Measurements from ENCODE around the gene ZNF672. TPM values are rescaled to one million over a fixed set of nuclear protein-coding genes. Genes with fewer than 3 reads are reported as not detected.
"Not testable (repeated sequence)": the region's sequence is repeated elsewhere in the genome, so short reads cannot be mapped to it uniquely, and the experiment has no call there.

The ZNF672 gene
- polyA plus RNA-seq, 12 donors, result 12.1 to 19.0 (median 15.7) TPM; not detected in 1

GRCh38 chr1:248852481-248853405 lies 14.7 kb downstream of the ZNF672 start:
- DNase-seq, result no peak

DNA sequence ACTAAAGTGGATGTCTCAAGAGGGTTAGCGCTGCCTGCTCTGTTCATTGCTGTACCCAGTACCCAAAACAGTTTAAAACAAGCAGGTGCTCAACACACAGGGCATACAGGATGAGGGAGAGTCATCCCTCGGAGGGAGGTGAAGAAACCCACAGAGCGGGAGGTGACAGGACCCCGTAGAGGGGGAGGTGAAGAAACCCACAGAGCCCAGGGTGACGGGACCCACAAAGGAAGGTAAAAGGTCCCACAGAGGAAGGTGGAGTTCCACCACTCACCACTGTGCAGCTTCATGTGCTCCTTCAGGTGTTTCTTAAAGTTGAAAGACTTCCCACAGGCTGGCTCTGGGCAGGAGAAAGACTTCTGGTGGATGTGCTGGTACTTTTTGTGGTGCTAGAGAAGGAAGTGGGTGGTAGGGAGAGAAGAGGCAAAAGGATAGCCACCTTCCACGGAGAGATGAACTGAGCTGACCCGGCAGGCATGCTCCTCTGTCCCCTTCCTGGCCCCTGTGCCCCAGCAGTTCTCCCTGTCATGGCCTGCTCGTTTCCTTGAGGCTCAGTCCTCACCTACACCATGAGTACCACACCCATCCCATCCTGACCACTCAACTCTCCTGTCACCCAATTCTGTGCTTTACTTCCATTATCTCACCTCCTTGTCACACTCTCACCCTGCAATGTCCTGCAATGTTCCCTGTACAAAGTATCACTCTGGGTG lies 15.8 kb downstream of the ZNF672 start:
- DNase-seq, result no peak

- no peak for DNase-seq
Measured at GRCh38 chr1:248855580-248855979, 17.6 kb downstream of the ZNF672 start.

GRCh38 chr1:248856176-248856575 lies 18.2 kb downstream of the ZNF672 start:
- DNase-seq, result no peak

DNA sequence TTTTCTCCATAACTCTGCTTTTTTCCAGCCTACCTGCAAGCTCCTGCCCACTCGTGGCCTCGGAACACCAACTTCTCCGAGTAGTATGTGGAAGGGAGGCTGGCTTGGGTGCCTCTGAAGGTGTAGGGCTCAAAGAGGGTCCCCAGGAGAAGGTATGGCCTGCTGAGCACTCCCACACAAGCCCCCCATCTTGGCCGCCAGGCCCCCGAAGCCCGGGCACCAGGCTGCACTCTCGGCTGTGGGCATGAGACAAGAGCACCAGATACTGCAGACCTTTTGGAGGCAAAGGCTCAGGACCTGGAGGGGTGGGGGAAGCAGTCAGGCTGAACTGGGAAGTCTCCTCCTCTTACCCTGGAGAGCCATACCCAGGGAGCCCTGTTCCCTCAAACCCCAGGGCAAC lies 19.2 kb downstream of the ZNF672 start:
- DNase-seq, result no peak

DNA sequence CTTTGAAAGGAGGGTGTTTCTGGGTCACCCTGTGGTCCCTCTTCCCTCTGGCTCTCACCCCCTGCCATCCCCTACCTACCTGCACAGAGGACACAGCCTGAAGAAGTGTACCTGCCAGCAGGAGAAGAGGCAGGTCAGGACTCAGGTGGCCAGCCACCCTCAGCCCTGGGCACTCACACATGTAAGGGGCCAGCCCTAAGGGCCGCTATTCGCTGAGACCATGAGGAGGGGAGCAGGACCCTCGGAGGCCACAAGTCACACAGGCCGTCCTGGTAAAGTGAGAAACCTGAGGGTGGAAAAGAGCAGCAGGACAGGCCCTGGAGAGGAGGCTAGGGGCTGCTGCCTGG lies 19.7 kb downstream of the ZNF672 start:
- no peak for DNase-seq

- DNase-seq, result peak; percentile 62
Measured at GRCh38 chr1:248858096-248858890, 20.3 kb downstream of the ZNF672 start.

DNA sequence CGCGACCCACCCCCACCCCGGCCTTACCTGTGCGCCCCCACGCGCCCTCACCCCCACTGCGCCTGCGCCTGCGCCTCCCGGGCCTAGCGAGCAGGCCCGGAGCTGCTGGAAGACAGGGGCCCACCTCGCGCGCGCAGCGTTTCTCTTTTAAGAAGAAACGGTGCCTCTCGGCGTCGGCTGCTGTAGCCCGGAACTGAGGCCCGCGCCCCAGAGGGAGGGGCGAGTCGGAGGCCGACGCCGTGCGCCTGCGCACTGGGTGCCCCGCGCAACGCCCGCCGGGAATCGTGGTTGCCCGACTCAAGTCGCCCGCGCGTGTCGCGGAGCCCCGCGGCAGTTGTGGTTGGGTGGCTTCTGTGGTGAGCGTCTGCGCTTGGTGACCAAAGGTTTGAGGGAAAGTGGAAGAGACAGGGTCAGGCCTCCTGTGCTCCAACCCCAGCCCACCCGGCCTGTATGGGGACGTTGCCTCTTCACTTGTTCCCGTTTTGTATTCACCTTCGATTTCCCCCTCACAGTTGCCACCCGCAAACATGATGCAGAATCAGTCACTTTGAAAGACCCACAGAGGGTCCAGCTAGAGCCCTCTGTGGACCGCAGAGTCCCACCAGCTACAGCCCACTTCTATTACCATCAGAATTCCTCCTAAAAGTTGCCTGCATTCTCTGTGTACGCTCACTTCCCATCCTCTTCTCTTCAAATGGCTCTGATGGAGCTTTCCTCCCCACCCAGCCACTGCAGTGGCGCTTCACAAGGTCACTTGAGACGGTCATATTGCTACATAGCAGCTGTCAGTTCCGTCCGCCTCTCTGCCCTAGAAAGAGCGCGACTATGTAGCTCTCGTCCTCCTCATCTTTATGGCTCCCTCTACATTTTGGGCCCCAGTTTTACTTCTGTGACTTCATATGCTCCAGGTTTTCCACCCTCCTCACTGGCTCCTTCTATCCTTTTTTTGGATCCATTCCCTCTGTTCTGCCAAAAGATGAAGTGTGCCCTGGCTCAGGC lies 21.2 kb downstream of the ZNF672 start, which contains the start of gene ZNF692:
Gene ZNF692 (minus strand): TSS at position 195 of the 999 bp plus-strand sequence. CDS start 776 bp downstream, outside the sequence.
- DNase-seq, result peak; percentile 96

DNA sequence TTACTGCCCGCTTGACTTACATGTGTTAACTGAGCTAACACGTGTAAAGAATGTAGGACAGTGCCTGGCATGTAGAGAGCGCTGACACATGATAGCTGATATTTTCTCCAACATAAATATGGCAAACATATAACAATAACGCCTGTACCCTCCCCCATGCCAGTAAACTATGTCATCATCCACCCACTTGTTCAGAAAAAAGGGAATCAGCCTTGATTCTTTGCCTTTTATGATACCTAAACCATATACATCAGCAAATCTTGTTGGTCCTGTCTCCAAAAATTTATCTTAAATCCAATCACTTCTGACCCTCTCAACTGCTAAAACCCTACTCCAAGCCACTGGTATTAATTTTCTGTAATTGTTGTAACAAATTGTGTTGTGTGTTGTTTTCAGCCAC lies 22.0 kb downstream of the ZNF672 start:
- no peak for DNase-seq

GRCh38 chr1:248861616-248862015 lies 23.6 kb downstream of the ZNF672 start:
- no peak for DNase-seq

- no peak for DNase-seq
Measured at GRCh38 chr1:248862695-248862997, 24.6 kb downstream of the ZNF672 start.

- peak; percentile 75 for DNase-seq
Measured at GRCh38 chr1:248862998-248863881, 25.2 kb downstream of the ZNF672 start.

DNA sequence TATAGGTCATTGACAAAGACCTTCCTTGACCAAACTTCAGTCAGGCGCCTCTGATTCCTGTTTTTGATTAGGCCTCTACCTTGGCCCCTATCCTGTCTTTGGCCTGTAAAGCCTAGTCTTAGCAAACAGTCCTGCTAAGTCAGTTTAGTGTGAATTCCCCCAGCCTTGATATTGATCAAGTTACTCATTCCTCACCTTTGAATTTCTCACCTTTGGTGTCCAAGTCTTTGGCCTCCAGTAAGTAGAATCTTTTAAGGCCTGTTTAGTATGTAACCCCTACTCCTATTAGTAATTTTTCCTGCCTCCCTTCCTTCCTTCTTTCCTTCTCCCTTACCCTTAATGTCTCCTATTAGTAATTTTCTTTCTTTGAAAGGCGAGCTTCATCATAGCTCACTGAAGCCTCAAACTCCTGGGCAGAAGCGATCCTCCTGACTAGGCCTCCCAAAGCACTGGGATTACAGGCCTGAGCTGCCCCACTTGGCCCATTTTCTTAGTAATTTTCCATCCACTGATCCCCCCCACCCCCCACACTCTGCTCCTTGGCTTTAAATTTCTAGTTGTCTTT lies 33.9 kb downstream of the ZNF672 start:
- no peak for DNase-seq

GRCh38 chr1:248872752-248873408 lies 34.9 kb downstream of the ZNF672 start:
- peak; percentile 78 for DNase-seq

- DNase-seq, result peak; percentile 96
Measured at GRCh38 chr1:248873409-248873992, 35.5 kb downstream of the ZNF672 start.

DNA sequence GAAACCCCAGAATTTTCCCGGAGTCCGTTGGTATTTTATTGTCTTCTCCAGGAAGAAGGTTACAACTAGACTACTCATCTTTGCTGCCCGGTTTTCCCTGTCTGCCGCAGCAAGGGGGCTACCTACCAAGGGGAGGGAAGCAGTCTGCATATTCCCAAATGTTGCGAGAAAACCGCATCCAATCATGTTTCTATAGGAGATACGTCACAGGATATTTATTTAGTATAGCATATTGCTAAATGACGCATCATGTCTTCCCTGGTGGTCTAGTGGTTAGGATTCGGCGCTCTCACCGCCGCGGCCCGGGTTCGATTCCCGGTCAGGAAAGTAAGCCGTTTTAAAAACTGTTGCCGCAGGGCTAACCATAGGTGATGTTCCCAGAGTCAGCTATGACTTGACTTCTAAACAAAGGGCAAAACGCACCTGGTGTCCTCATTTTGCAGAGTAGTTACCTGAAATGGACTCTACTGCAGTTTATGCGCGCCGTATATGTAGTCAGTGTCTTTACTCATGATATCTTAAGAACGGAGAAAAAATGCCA lies 36.0 kb downstream of the ZNF672 start:
- DNase-seq, result peak; percentile 93

DNA sequence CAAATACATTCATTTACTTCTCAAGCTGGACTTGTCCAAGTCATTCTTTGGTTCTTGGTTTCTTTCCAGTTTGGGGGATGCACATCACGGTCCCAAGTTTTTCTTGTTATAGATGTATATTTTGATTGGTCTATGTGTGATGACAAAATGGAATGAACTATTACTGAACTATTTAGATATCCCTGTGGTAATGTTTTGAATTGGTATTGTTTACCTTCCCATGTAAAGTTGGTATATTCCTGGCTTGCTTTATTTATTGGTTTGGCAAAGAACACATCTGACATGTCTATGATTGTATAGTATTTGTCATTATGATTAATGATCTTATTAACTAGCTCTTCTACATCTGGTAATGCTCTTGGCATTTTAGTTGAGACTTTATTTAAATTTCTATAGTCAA lies 43.2 kb downstream of the ZNF672 start:
- no peak for DNase-seq

DNA sequence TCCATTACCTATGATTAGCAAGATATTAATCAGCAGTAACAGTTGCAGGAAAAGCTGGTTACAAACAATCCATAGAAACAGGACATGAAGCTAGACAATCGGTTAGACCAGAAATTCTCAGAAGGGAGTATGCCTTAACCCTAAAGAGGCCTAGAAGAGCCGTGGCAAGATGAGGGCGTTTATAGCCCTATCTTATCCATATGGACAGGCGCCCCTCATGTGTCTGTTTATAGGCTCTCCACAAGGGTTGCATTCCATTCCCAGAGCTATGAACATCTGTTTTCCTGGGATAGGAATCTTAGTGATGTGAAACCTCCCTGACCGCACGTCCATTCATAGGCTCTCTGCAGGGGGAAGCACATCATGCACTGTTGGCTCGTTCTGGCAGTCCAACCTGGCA lies 44.4 kb downstream of the ZNF672 start:
- DNase-seq, result not testable (repeated sequence)
